Activated CD4-positive, alpha-beta T cell treated with anti-CD3 and anti-CD28 coated beads for 48 hours (primary cell): Measurements from ENCODE around the gene TGFB3.
"Not testable (repeated sequence)": the region's sequence is repeated elsewhere in the genome, so short reads cannot be mapped to it uniquely, and the experiment has no call there.

Experiments
- DNase-seq: peaks from one replicate; pipeline ENCODE4 v3.0.0-alpha.2; 2020

The TGFB3 gene

DNA sequence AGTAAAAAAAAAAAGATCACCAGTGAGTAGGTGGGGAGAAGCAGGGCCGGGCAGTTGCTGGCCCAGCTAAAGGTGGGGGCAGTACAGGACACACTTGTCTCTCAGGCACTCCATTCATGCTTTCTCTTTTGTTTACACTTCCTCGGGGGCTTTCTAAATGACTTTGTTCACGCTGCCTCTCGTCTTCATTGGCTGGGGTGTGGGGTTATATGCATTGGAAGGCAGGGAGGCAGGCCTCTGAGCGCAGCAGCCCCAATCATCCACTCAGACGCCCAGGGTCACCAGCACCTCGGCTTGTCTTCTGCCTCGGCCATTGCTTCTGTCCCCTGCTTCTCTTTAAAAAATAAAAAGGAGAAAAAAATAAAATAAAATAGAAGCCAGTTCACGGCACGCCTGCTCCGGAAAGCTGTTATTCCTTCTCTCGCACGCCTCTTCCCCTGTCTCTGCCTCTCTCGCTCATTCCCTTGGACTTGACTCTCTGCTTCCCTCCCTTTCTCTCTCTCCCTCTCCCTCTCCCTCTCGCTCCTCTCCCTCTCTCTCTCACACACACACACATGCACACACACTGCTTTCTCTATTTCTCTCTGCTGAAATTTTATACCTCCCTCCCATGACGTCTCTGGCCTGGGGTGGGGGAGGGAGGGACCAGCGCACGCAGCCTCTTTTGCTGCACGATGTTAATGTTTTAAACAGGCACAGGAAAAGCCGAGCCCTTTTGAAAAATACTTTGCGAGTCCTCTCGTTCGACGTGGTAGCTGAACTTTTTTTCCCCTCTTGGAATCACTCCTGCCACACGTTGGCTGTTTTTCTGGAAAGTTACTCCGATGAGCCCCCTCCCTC, at the start of gene TGFB3:
TSS of gene TGFB3 (minus strand) at position 570 of the 840 bp plus-strand sequence. CDS start 1,102 bp downstream, outside the sequence.
- DNase-seq: peak; percentile 58

DNA sequence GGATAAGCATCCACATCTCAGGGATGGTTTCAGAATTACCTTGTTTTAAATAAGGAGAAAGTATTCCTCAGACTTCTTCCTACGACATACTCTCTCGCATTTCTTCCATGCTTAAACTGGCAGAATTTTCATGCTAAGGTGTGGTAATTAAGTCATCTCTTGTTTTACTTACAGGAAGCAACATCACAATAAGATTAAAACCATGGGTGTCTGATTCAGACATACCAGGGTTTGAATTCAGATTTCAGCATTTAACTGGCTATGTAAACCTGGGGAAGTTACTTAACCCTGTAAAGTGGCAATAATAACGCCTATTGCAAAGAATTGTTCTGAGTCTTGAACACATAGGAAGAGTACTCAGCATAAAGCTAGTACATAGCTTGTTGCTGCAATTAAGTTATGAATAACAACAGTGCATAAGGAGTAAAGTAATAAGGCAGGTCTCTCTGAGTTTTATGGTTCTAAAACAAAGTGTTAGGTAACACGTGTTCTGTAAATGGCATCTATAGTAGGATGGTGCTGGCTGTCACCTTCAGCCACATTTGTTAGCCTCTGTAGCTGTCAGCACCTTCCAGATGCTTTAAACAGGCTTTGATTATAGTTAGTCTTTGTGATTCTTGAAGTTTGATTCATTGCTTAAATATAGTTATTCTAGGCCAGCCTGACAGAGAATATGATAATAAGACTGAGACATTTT, 42.6 kb upstream of the TGFB3 start:
- DNase-seq: no peak

DNA sequence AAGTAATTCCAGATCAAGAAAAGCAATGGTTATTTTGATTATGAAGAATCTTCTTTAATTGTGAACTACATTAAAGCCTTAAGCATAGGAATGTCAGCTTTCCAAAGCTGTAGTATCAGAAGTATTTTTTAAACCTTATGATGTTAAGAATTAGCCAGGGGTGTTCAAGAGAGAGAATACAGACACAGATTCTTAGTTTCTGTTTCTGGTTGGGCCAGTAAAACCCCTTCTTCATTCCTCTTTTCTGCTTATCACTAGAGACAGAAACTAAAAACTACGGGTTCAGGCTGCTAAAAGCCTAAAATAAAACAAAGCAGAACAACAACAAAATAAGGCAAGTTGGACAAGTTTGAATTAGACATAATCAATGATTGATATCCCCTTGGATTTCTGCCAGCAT, 42.0 kb upstream of the TGFB3 start:
- no peak for DNase-seq

DNA sequence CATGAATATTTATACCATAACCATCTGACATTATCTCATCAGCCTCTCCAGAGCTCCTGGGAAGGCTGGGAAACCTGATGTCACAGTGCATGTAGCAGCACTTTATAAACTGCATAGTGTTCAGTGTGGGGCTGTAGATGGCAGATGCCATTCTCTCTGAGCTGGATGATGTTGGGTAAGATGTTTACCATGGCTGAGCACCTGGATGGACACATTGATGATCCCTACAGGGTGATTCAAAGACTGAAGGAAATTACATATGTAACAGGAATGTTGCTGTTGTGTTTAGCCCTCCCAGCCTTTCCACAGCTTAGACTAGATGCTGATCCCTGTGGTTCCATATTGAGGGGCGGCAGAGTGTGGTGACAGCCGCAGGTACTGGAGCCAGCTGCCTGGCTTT, 41.2 kb upstream of the TGFB3 start:
- DNase-seq: no peak

DNA sequence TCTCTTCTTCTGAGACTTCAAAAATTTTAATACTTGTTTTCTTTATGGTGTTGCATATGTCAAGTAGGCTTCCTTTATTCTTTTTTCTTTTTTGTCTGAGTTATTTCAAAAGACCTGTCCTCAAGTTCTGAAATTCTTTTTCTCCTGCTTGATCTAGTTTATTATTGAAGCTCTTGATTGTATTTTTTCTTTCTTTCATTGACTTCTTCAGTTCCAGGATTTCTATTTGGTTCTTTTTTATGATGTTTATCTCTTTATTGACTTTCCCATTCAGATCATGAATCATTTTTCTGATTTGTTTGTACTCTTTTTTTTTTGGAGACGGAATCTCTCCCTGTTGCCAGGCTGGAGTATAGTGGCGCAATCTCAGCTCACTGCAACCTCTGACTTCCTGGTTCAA, 37.9 kb upstream of the TGFB3 start:
- DNase-seq: no peak

DNA sequence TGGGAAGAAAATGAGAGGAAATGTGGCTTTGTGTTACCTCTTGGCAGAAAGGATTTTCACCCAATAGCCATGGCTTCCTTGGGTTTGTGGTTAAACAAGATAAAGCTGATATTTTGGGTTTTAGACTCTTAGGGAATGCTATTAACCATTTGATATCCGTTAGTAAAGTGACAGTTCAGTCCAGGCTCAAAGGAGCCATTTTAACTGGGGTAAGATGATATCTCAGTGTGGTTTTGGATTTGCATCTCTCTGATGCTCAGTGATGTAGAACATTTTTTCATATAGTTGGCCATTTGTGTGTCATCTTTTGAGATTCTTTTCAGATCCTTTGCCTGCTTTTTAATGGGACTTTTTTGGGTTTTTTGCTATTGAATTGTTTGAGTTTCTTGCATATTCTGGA, 33.9 kb upstream of the TGFB3 start:
- DNase-seq: no peak

DNA sequence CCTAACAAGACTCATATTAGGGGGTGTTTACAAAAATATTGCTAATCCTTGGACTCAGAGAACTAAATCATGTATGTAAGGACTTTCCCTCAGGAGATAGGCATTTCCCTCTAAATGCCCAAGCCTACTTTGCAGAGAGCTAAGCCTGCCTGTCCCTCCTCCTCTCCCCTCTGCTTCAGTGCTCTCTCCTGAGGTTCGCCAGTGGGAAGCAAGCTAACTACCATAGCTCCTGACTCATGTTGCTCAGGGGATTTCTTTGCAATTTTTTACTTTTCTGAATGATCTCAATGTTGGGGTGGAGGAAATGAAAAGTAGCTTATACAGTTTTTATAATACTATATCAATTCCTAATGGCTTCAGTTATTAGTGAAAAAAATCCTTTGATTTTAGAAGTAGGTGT, 33.4 kb upstream of the TGFB3 start:
- DNase-seq: no peak

DNA sequence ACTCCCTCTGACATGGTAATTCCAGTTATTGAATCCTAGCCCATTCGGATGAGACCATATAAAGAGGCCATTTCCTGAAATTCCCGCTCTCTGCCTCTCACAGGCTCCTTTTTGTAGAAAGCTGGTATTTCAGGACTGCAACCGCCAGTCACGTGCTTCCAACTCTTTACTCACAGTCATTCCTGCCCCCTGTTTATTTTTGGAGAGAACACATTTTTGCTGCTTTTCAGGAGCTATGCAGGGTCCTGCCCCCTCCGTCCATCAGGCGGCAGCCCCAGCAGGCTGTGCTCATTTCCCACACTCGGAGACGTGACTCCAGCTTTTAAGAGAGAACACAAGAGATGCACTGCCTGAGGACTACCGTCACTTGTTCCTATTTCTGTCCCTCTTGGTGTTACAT, 30.6 kb upstream of the TGFB3 start:
- DNase-seq: no peak

DNA sequence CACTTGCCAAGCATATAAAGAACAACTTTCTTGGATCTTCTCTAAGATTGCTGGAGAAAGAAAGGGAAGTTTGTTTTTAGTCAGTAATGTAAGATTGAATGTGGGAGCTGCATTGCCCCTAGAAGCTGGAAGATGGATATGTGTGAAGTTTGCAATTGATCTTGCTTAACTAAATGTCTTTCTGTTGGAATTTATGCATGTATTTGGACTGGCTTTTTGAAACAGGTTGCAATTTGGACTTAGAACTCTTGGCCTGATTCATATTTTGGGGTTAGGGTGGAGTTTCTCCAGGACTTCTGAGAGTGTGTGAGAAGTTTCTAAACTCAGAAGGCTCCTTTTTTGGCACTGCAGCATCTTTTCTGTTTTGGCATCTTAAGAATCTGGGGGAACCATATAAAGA, 30.1 kb upstream of the TGFB3 start:
- DNase-seq: no peak

DNA sequence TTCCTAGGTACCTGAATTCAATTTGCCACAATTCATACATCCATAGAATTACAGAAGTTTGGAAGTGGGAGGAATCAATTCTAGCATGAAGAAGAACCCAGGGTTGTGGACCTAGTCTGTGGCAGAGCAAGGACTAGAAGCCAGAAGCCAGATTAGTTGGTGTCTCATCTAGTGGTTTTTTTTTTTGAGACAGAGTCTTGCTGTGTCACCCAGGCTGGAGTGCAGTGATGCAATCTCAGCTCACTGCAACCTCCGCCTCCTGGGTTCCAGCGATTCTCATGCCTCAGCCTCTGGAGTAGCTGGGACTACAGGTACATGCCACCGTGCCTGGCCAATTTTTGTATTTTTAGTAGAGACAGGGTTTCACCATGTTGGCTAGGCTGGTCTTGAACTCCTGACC, 27.8 kb upstream of the TGFB3 start:
- not testable (repeated sequence) for DNase-seq

DNA sequence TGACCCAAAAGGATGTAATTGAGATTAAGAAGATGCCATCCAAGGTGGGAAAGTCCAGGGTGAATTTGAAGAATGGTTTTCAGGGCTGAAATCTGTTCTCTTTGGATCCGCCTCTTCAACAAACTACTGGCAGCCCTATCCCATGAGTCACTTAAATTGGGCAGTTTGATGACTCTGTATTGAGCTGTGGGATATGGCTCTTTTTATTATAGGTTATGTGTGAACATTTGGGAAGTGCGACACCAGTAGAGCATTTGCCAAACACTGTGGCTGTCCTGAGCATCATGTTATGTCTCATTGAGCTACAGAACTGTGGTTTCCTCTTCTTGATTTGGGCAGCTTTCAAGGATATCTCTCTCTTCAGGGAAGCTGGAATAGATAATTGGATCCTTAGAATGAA, 26.1 kb upstream of the TGFB3 start:
- DNase-seq: no peak

DNA sequence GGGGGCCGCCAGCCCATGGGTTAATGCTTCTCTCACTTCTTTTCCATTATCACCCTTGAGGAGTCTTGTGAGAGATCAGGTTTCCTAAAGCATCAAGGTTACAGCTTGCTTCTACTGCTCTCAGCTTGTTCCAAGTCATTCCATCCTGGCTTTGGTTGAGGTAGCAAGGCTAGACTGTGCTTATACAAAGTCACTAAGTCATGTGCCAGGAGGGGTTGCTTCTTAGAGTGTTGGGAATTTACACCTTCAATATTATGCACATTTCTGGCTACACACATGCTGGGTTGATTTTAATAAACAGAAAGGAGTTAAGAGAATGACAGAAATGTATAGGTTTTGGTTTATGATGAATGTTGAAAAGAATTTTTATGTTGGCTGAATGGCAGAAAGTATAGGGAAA, 25.6 kb upstream of the TGFB3 start:
- no peak for DNase-seq

DNA sequence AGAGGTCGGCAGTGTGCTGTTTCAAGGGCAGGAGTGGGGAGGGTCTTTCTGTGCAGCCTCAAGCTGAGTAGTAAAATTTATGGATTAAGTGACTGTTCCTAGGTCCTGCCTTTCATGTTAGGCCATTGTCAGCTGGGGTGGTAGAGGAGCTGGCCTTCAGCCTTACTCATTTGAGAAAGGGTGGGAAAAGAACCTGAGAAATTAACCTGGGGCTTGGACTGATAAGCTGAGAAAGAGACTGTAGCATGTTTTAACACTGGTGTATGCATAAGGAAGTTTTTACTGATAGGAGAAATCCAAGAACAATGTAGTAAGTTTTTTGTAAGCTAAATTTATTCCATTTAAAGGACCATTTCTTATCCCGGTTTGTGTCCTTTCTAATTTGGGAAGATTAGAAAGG, 24.5 kb upstream of the TGFB3 start:
- DNase-seq: no peak

DNA sequence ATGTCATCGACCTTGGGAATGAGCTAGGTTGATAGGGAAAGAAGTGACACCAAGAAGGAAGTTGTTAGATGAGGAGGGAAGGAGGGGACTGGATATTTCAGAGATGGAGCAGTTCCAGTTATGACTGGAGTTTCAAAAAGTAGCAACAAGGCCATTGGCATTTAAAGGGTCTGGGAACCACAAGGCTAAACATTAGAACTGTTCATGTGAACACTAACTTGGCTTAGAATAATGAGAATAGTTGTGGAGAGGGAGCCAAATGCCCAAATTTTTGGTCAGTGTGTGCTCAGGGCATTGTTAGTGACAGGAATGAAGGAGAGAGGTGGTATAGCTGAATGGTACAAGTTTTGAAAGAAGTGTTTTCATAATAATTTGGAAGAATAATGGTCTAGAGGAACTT, 20.6 kb upstream of the TGFB3 start:
- no peak for DNase-seq

DNA sequence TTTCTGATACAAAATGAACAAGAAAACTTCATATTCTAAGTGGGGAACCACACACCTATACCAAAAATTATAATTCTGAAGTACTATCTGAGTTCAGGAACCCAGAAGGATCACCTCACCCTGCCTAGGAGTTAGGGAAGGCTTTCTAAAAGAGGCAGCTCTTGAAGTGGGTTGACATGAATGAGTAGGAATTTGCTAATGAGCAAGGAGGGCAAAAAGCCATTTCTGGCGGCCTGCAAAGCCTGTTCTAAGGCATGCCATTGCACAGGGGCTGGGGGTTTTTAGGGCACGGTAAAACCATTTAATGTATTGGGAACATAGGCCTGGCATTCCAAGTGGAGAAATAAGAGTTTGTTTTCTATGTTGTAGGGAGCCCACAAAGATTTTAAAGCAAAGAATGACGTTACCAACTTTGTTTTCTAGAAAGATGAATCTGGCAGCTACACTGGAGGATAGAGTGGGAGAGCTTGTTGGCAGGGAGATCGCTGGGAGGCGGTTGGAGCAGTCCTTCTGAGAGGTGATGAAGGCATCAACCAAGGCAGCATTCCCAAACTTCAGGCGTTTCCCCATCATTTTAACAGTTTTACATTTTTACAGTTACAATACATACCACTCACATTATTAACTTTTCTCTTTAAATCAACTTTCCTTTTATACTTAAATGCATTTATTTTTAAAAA, 17.9 kb upstream of the TGFB3 start:
- no peak for DNase-seq

DNA sequence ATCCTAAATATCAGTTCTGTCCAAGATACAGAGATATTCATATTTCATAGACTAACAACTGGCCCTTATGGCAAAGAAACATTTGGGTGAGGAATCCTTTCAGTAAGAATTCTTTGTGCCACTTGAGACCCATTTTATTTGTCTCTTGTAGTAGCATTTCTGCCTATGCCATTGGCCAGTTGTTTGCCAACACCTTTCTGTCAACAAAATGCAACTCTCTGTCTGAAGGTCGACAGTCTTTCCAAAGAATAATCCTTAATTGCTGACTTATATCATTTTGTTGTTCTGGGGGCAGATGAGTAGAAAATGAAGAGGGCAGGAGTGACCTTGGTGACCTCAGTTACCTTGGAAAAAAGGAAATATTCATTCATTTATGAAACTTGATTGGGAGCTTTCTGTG, 14.7 kb upstream of the TGFB3 start:
- DNase-seq: no peak

DNA sequence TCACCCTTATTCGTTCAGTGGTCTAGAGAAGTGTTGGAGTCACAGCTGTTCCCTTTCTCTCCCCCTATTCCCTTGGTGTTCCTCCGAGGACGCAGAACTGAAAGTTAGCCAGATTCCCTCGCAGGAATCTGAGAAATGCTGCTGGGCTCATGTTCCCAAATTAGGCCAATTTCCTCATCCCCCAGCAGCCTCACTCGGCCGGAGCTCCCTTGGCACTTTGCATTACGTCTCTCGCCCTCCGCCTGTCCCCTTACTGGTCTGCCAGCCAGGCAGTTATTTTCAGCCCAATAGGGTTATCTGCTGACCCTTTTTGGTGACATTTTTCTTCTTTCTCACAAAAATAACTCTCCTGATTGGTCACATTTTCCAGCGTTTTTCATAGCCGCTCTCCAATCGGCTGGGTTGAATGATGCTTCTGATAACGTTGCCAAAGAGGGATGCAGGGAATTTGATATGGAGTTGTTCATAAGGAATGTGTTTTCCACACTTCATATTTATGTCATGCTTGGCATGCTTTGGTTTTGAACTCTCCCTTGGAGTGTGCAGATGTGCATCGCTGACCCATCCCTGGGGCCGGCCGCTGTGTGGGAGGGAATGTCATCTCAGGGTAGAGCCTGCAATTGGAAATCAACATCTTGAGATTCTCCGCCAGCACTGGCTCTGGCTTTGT, 13.7 kb upstream of the TGFB3 start:
- DNase-seq: no peak

DNA sequence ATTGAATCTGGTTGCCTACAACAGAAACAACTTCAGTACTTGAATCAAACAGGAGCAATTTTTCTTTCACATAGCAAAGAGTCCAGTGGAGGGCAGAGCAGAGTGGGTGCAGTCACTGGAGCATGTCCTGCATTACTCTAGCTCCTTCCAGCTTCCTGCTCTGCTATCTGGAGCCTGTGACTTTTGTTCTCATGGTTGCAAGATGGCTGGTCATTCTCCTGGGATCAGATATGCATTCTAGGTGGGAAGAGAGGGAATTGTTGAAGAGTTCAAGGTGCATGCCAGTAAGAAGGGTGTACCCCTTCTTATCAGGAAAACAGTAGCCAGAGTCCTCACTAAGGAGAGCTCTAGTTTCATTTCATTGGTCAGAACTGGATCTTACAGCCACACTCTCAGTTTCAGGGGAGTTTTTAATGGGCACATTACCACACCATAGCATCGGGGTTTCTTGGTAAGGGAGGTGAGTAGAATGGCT, 11.8 kb upstream of the TGFB3 start:
- no peak for DNase-seq

DNA sequence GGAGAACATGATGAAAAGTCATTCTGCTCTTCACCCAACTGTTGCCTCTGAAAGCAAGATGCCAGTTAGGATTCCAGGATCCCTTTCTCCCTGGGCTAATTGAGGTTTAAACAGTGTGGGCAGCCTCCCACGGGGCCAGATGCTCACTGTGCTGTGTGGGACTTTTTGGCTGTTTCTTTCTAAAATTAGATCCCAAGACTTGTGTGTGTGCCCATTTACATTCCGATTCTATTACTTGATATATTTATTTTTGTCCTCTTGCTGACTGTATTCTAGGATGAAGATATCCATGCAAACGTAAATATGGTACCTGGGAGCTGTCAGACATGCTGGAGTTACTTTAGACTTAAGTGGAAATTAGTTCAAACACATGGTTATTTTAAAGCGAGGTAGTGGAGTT, 10.0 kb upstream of the TGFB3 start:
- DNase-seq: no peak

DNA sequence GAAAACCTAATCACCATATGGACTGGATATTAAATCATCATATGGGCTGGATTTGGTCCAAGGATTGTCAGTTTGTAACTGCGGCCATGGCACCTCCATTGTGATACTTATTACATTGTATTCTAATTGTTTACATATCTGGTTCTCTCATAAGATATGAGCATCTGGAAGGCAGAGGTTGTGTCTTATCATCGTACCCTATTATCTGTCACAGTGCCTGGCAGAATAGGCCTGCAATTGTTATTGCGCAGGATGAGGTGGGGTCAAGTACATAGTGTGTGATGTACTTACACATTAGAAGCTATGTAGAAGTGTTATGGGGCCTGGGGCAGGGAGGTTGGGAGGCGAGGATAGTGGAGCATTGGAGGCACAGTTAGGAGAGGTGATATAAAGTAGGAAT, 8.5 kb upstream of the TGFB3 start:
- no peak for DNase-seq

DNA sequence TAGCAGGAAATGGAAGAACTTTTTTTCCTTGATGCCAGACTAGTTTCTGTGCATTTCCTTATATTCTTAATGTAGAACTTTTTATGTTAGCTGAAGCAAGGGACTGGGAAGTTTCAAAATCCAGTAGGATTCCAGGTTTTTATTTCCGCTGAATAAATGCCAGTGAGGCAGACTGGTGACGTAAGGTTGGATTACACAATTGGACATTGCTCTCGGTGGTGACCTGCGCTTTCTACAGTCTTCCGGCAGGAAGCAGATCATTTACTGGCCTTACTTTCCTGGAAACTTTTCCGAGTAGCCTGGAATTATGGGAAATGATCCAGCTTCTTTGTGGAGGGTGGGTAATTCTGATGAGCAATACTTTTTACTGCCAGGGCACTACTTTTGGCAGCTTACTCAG, 7.3 kb upstream of the TGFB3 start:
- DNase-seq: no peak

DNA sequence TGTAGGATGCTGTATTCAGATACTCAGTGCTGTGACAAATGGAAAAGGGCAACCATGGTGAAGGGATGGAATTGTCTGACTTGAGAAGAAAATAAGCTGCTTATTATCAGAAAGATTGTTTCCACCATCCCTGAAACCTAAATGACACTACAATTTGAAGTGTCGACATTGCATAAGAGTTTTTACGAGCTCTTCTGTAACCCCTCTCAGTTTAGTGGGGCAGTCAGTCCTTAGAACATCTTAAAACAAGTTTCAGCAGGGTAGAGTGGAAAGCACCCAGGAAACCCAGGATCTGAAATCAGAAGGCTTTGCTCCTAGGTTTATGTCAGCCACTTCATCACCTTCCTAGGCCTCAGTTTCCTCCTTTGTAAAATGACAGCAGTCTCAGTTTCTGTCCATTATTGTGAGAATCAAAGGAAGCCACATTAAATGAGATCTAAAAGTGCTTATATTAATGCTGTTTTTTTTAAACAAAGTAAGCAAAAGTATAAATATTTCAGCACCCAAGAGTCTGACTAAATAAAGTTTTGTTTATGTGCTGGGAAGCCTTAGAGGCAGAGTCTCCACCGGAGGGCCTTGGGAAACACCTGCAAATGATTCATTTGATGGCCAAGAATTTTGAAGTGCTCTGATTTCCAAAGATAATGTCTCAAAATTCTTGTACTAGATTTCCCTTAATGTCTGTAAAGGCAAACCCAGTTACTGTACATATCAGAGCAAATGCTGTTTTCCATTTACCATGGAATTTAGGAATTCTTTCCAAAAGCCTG, 5.6 kb upstream of the TGFB3 start:
- no peak for DNase-seq

DNA sequence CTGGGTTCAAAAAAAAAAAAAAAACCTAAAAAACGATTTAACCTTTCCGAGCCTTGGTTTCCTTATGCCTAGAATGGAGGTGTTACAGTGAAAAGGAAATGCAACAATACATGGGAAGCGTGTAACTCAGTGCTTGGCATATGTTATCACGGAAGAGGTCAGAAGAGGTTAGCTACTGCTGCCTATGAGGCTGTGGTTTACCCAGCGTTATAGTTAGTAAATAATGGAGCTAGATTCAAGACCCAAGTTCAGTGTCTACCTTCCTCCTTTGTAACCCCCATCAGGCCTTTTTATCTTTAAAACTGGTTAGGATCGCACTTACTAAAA, 4.6 kb upstream of the TGFB3 start:
- DNase-seq: no peak
